Measurements from ENCODE around the gene SECTM1. TPM values are rescaled to one million over a fixed set of nuclear protein-coding genes. Genes with fewer than 3 reads are reported as not detected.

Gene SECTM1
- total and polyA plus RNA-seq, 4 donors = 4.5 to 22.5 (median 12.8) TPM

GRCh38 chr17:82305727-82306300 is 27.8 kb downstream of the SECTM1 start:
- no peaks in the 10 kb centered on the region for H3K4me1 ChIP-seq (ENCODE audit: control insufficient read depth in 1 of 2, insufficient read depth in 2 of 2, low read length in 2 of 2)
- no peaks in the 10 kb centered on the region for H3K27me3 ChIP-seq (ENCODE audit: control insufficient read depth in 1 of 2, insufficient read depth in 2 of 2, low read length in 1 of 2)
- H3K27ac ChIP-seq (ENCODE audit: low read depth in 1 of 2, low read length in 2 of 2) = no peak overlapping the region
- DNase-seq (peak in 1 of 2 donors; percentile 39), ATAC-seq (ENCODE audit: low FRiP score) (no peak)
- no peaks in the 10 kb centered on the region for H3K9me3 ChIP-seq (ENCODE audit: control insufficient read depth, low read length)
- H3K4me3 ChIP-seq (ENCODE audit: low read length in 2 of 2) = no peak overlapping the region
- H3K36me3 ChIP-seq (ENCODE audit: control insufficient read depth in 1 of 2, insufficient read depth in 2 of 2, low read length in 1 of 2) = no peaks in the 10 kb centered on the region
- WGBS, 2 donors = 91 to 92% methylated on average over 20 of the region's 20 CpGs
- intact Hi-C loops (cut with DNase I) = no loop called here

GRCh38 chr17:82304826-82305726 is 28.5 kb downstream of the SECTM1 start:
- no peaks in the 10 kb centered on the region for H3K4me1 ChIP-seq (ENCODE audit: control insufficient read depth in 1 of 2, insufficient read depth in 2 of 2, low read length in 2 of 2)
- H3K27ac ChIP-seq (ENCODE audit: low read depth in 1 of 2, low read length in 2 of 2) = no peak overlapping the region
- no peak for ATAC-seq (ENCODE audit: low FRiP score)
- whole genome bisulfite sequencing, 2 donors = 88 to 89% methylated on average over 23 of the region's 23 CpGs
- H3K9me3 ChIP-seq (ENCODE audit: control insufficient read depth, low read length) = no peaks in the 10 kb centered on the region
- no peaks in the 10 kb centered on the region for H3K36me3 ChIP-seq (ENCODE audit: control insufficient read depth in 1 of 2, insufficient read depth in 2 of 2, low read length in 1 of 2)
- DNase-seq = peak in 1 of 2 donors; percentile 38
- intact Hi-C loops (cut with DNase I) = no loop called here
- H3K27me3 ChIP-seq (ENCODE audit: control insufficient read depth in 1 of 2, insufficient read depth in 2 of 2, low read length in 1 of 2) = no peaks in the 10 kb centered on the region
- no peak overlapping the region for H3K4me3 ChIP-seq (ENCODE audit: low read length in 2 of 2)

- Histone ChIP-seq H3K4me1 (ENCODE audit: control insufficient read depth in 1 of 2, insufficient read depth in 2 of 2, low read length in 2 of 2) (no peaks in the 10 kb centered on the region), H3K27ac (ENCODE audit: low read depth in 1 of 2, low read length in 2 of 2) (no peak overlapping the region), H3K36me3 (ENCODE audit: control insufficient read depth in 1 of 2, insufficient read depth in 2 of 2, low read length in 1 of 2) (no peaks in the 10 kb centered on the region), H3K9me3 (ENCODE audit: control insufficient read depth, low read length) (no peaks in the 10 kb centered on the region), H3K4me3 (ENCODE audit: low read length in 2 of 2) (no peak overlapping the region), H3K27me3 (ENCODE audit: control insufficient read depth in 1 of 2, insufficient read depth in 2 of 2, low read length in 1 of 2) (no peaks in the 10 kb centered on the region)
- WGBS, 2 donors = 70 to 74% methylated on average over 19 to 26 of the region's 26 CpGs
- ATAC-seq (ENCODE audit: low FRiP score) (peak; percentile 13), DNase-seq (peak in 1 of 2 donors; percentile 51)
- intact Hi-C loops (cut with DNase I) = no loop called here
Observed at GRCh38 chr17:82303944-82304808, 29.4 kb downstream of the SECTM1 start.

GRCh38 chr17:82302991-82303943 is 30.3 kb downstream of the SECTM1 start:
- Histone ChIP-seq H3K36me3 (ENCODE audit: control insufficient read depth in 1 of 2, insufficient read depth in 2 of 2, low read length in 1 of 2) (no peaks in the 10 kb centered on the region), H3K27ac (ENCODE audit: low read depth in 1 of 2, low read length in 2 of 2) (no peak overlapping the region), H3K9me3 (ENCODE audit: control insufficient read depth, low read length) (no peaks in the 10 kb centered on the region), H3K4me3 (ENCODE audit: low read length in 2 of 2) (no peak overlapping the region), H3K4me1 (ENCODE audit: control insufficient read depth in 1 of 2, insufficient read depth in 2 of 2, low read length in 2 of 2) (no peaks in the 10 kb centered on the region), H3K27me3 (ENCODE audit: control insufficient read depth in 1 of 2, insufficient read depth in 2 of 2, low read length in 1 of 2) (no peaks in the 10 kb centered on the region)
- 88 to 89% methylated on average over 35 of the region's 35 CpGs for WGBS, 2 donors
- ATAC-seq (ENCODE audit: low FRiP score) (no peak), DNase-seq (peak in 1 of 2 donors; percentile 36)
- intact Hi-C loops (cut with DNase I) = no loop called here

GRCh38 chr17:82302568-82302963 is 31.0 kb downstream of the SECTM1 start:
- H3K4me3 ChIP-seq (ENCODE audit: low read length in 2 of 2) = no peak overlapping the region
- ATAC-seq (ENCODE audit: low FRiP score) = no peak
- H3K36me3 ChIP-seq (ENCODE audit: control insufficient read depth in 1 of 2, insufficient read depth in 2 of 2, low read length in 1 of 2) = no peaks in the 10 kb centered on the region
- 92 to 95% methylated on average over 10 to 15 of the region's 15 CpGs for WGBS, 2 donors
- no peaks in the 10 kb centered on the region for H3K9me3 ChIP-seq (ENCODE audit: control insufficient read depth, low read length)
- no peaks in the 10 kb centered on the region for H3K4me1 ChIP-seq (ENCODE audit: control insufficient read depth in 1 of 2, insufficient read depth in 2 of 2, low read length in 2 of 2)
- intact Hi-C loops (cut with DNase I) = no loop called here
- DNase-seq = no peak
- no peaks in the 10 kb centered on the region for H3K27me3 ChIP-seq (ENCODE audit: control insufficient read depth in 1 of 2, insufficient read depth in 2 of 2, low read length in 1 of 2)
- no peak overlapping the region for H3K27ac ChIP-seq (ENCODE audit: low read depth in 1 of 2, low read length in 2 of 2)

GRCh38 chr17:82301916-82302567 is 31.5 kb downstream of the SECTM1 start:
- Histone ChIP-seq H3K4me3 (ENCODE audit: low read length in 2 of 2) (no peak overlapping the region), H3K27me3 (ENCODE audit: control insufficient read depth in 1 of 2, insufficient read depth in 2 of 2, low read length in 1 of 2) (no peaks in the 10 kb centered on the region), H3K27ac (ENCODE audit: low read depth in 1 of 2, low read length in 2 of 2) (no peak overlapping the region), H3K36me3 (ENCODE audit: control insufficient read depth in 1 of 2, insufficient read depth in 2 of 2, low read length in 1 of 2) (no peaks in the 10 kb centered on the region), H3K9me3 (ENCODE audit: control insufficient read depth, low read length) (no peaks in the 10 kb centered on the region), H3K4me1 (ENCODE audit: control insufficient read depth in 1 of 2, insufficient read depth in 2 of 2, low read length in 2 of 2) (no peaks in the 10 kb centered on the region)
- DNase-seq (no peak), ATAC-seq (ENCODE audit: low FRiP score) (no peak)
- intact Hi-C loops (cut with DNase I) = no loop called here
- WGBS, 2 donors = 83 to 90% methylated on average over 23 of the region's 23 CpGs

GRCh38 chr17:82301300-82301915 is 32.2 kb downstream of the SECTM1 start:
- H3K27ac ChIP-seq (ENCODE audit: low read depth in 1 of 2, low read length in 2 of 2) = no peak overlapping the region

More at GRCh38 chr17:82301300-82301915, 32.2 kb downstream of the SECTM1 start:
- no peaks in the 10 kb centered on the region for H3K9me3 ChIP-seq (ENCODE audit: control insufficient read depth, low read length)
- no peaks in the 10 kb centered on the region for H3K27me3 ChIP-seq (ENCODE audit: control insufficient read depth in 1 of 2, insufficient read depth in 2 of 2, low read length in 1 of 2)
- no peak for DNase-seq
- ATAC-seq (ENCODE audit: low FRiP score) = no peak
- H3K4me3 ChIP-seq (ENCODE audit: low read length in 2 of 2) = no peak overlapping the region
- WGBS, 2 donors = 92 to 95% methylated on average over 12 of the region's 12 CpGs
- intact Hi-C loops (cut with DNase I) = no loop called here
- no peaks in the 10 kb centered on the region for H3K4me1 ChIP-seq (ENCODE audit: control insufficient read depth in 1 of 2, insufficient read depth in 2 of 2, low read length in 2 of 2)
- H3K36me3 ChIP-seq (ENCODE audit: control insufficient read depth in 1 of 2, insufficient read depth in 2 of 2, low read length in 1 of 2) = no peaks in the 10 kb centered on the region

All from aorta (tissue), 5 donors.